HK-2 (cell line): Measurements from ENCODE around the gene P2RY12.

Experiments
- DNase-seq: peaks from one replicate; pipeline ENCODE4 v3.0.0-alpha.2; 2018; ENCODE audit not compliant: unreplicated experiment

P2RY12 gene

GRCh38 chr3:151307131-151307530 is 77.4 kb downstream of the P2RY12 start:
- no peak for DNase-seq

GRCh38 chr3:151306168-151306810 is 78.3 kb downstream of the P2RY12 start:
- DNase-seq = no peak

- DNase-seq = no peak
Measured at GRCh38 chr3:151305775-151306151, 78.8 kb downstream of the P2RY12 start.

GRCh38 chr3:151305060-151305774 is 79.3 kb downstream of the P2RY12 start:
- peak; percentile 88 for DNase-seq

GRCh38 chr3:151303751-151304150 is 80.8 kb downstream of the P2RY12 start:
- no peak for DNase-seq

GRCh38 chr3:151301787-151302186 is 82.8 kb downstream of the P2RY12 start:
- DNase-seq = no peak

- DNase-seq = no peak
Measured at GRCh38 chr3:151300539-151300938, 84.0 kb downstream of the P2RY12 start.

- DNase-seq = no peak
Measured at GRCh38 chr3:151299006-151299405, 85.5 kb downstream of the P2RY12 start.

GRCh38 chr3:151297429-151297828 is 87.1 kb downstream of the P2RY12 start:
- DNase-seq = no peak

GRCh38 chr3:151296226-151296625 is 88.3 kb downstream of the P2RY12 start:
- DNase-seq = no peak

GRCh38 chr3:151293127-151293526 is 91.4 kb downstream of the P2RY12 start:
- no peak for DNase-seq

GRCh38 chr3:151290673-151291072 is 93.9 kb downstream of the P2RY12 start:
- DNase-seq = no peak

GRCh38 chr3:151289445-151289844 is 95.1 kb downstream of the P2RY12 start:
- no peak for DNase-seq
